ENCODE measurements around the gene HOXD9.

DNA sequence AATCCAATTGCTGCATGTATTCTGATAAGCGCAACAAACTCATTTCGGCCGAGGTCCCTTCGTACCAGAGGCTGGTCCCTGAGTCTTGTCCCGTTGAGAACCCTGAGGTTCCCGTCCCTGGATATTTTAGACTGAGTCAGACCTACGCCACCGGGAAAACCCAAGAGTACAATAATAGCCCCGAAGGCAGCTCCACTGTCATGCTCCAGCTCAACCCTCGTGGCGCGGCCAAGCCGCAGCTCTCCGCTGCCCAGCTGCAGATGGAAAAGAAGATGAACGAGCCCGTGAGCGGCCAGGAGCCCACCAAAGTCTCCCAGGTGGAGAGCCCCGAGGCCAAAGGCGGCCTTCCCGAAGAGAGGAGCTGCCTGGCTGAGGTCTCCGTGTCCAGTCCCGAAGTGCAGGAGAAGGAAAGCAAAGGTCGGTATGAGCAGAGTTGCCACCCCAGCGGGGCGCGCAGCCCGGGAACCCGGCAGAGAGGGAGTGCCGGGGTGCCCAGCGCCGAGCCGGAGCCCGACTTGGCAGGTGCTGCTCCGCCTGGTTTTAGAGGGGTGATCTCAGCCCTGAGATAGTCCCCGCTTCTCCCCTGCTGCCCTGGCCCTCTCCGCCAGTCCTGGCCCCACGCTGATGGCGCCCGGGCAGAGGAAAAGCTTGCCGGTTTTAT is 5.2 kb upstream of the HOXD9 start:
- TF ChIP-seq SIN3A (IDR thresholded peaks at IDR 0.05; ENCODE audit: borderline replicate concordance, insufficient read depth, low read length) (no peak), REST (IDR thresholded peaks at IDR 0.05; ENCODE audit: insufficient read depth in 1 of 2, low read depth in 2 of 2, low read length in 2 of 2) (no peak), POLR2AphosphoS5 (IDR thresholded peaks at IDR 0.05; ENCODE audit: low read depth, low read length) (no peak), TAF1 (IDR thresholded peaks at IDR 0.05; ENCODE audit: borderline replicate concordance, insufficient read depth, low read length) (no peak)

All from PFSK-1 (cell line).